NCI-H187 treated with DMSO at 0.1 percent for 48 hours (cell line): ENCODE data around the gene MCF2L.

Source experiments
- DNase-seq: peaks from one replicate; lab custom pipeline; 2025; lab: John Stamatoyannopoulos, UW

Gene MCF2L

DNA sequence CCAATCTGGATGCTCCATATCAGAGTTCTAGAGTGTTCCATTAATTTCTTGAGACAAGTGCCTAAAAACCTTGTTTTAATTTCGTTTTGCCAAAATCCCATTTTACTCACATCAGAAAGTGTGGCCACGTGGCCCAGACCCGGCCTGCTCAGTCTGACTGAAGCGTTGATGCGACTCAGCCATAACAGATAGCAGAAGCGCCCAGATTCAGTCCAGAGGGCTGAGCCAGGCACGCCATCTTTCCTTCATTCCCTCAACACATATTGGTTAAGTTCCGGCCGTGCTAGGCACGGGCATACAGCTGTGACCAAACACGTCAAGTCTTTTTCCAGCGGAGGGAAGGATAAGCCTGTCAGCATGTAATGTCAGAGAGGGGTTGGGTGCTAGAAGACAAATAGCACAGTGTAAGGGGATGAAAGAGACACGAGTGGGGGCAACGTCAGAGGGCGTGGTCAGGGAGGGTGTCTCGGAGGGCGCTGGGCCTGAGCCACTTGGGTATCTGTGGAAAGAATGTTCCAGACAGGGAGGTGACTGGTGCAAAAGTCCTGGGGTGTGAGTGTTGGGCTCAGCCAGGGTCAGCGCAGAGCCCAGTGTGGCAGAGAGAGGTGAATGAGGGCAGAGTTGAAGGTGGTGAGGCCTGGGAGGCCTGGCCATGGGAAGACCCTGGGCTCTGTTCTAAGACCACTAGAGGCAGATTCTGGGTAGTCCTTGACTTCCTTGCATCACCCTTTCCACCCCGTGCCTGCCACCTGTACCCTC lies 156.7 kb downstream of the MCF2L start:
- DNase-seq = no peak

DNA sequence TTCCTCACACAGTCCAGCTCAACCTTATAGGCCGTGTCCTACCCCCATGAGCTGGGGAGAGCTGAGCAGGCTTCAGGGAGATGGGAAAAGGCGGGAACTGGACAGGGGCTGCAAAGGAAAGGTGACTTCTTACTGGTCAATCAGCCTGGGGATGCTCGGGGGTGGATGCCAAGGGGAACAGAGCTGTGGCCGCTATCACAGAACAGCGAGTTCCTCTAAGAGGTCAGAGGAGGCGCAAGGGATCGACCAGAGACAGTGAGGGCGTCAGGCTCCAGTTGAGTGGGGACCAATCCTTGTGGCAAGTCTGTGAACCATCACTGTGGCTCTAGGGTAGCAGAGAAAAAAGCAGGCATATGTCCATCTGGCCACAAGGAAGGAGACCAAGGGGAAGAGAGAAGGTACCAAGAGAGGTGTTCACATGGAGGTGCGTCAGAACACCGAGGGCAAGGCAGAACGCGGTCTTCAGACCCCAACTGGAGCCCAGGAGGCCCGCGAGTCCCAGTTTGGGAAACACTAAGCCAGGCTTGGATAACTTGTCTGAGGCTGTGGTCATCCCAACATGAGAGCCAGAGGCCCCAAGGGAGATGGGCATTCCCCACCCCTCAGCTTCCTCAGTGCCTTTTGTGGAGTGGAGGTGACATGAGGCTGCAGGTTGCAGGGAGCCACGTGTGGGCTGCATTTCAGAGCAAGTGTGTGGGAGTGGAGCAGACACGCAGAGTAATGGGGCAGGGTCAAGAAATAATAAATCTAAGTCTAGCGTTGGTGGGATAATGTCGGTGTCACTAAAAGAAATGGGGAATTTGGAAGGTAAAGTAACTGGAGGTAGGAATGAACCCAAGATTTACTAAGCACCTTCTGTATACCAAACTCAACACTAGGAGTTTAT lies 157.5 kb downstream of the MCF2L start:
- no peak for DNase-seq

DNA sequence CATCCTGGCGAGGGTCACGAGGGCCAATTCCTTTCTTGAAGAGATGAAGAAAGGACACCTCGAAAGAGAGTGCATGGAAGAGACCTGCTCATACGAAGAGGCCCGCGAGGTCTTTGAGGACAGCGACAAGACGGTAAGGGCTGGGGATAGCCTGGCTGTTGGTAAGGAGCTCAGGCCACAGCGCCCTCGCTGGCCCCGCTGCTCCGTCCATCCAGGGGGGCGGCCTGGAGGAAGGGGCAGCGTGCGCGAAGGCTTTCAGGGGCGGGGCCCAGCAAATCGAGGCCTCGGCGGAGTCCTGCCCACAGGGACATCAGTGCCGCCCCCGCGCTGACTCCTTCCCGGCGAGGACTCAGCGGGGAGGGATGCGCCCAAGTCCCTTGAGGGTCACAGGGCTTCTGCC lies 160.5 kb downstream of the MCF2L start:
- DNase-seq = no peak

DNA sequence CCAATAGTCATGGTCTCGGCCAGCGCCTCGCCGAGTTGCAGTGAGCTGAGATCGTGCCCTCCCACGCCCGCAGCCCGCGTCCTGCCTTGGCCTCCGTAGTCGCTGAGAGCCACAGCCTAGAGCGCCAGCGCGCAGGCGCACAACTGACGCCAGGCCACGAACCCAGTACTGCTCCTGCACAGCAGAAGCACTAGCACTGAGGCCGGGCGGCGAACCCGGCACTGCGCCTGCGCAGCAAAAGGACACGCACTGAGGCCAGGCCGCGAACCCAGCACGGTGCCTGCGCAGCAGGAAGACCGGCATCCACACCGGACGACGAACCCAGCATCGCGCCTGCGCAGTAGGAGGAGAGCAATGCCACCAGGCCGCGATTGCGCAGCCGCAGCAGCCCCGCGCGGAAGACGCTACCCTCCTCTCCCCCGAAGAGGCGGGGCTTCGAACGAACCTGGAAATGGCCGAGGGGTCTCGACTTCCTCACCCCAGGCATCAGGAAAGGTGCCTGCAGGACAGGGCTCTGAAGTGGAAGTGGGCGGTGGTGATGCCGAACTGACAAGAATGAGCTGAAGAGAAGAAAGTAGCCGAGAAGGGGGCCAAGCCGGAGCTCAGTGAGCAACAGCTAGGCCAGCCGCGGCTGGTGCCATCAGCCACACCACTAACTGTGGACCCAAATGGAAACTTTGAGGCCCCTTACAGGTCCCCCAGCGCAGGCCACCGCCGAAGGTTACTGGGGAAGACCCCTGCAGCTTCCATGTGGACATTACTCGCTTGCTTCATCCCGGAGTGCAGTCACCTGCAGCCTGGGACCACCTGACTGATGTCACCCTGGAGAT lies 161.1 kb downstream of the MCF2L start:
- no peak for DNase-seq

DNA sequence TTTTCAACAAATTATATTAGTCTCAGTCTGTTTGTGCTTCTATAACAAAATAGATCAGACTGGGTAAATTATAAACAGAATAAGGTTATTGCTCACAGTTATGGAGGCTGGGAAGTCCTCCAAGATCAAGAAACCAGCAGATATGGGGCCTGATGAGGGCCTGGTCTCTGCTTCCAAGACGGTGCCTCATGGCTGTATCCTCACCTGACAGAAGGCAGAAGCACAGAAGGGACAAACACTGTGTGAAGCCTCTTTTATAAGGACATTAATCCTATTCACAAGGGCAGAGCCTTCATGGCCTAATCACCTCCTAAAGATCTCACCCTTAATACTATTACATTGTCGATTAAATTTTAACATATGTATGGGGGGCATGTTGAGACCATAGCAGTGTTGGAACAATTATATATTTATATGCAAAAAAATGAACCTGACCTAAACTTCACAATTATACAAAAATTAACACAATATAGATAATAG lies 166.3 kb downstream of the MCF2L start:
- DNase-seq = no peak

DNA sequence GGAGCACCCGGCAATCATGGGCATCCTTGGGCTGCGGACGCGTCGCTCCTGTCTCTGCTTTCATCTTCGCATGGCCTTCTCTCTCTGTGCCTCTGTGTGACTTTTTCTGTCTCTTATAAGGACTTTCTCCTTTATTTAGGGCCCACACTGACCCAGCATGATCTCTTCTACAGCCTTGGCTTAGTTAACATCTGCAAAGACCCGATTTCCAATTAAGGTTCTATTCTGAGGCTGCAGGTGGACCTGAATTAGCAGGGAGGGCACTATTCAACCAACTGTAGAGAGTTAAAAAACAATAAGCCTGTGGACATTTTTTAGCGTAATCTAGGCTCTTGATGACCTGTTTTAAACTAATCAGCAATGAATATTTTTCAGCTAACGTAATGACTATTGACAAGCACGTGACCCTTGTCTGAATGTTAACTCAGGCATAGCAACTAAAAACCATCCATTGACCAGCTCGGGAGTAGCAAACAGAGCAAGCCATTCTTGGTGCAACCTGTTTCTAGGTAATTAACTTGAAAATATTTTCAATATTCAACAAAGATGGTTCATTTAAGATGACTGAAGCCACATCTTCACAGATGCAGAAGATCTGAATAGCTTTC lies 168.8 kb downstream of the MCF2L start:
- DNase-seq = no peak

DNA sequence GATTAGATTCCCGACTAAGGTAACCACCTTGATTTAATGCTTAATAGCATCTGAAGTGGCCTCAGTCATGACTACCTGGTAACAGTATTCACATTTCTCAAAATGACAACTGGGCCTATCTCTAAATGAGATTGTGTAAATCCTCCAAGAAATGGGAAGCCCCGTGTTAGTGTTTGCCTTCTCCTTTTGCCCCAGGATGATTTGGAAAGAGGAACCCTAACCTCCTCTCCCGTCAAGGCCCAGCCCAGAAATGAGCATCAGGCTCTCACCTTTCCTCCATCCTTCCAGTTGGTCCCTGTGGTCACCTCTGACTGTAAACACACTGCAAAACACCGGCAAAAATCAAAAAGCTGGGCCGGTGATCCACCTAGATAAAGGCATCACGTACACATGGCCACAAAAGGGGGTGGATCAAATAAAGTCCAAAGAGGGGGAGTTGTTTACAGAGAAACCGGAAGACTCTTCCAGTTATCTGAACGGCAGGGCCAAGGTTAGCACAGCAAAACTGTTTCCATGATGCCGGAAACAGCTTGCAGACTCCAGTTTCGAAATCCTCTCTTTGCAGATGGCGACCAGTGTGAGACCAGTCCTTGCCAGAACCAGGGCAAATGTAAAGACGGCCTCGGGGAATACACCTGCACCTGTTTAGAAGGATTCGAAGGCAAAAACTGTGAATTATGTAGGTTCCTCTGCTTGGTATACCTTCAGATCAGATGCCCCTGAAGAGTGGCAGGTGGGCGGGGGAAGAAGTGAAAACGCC lies 170.0 kb downstream of the MCF2L start:
- DNase-seq = no peak

DNA sequence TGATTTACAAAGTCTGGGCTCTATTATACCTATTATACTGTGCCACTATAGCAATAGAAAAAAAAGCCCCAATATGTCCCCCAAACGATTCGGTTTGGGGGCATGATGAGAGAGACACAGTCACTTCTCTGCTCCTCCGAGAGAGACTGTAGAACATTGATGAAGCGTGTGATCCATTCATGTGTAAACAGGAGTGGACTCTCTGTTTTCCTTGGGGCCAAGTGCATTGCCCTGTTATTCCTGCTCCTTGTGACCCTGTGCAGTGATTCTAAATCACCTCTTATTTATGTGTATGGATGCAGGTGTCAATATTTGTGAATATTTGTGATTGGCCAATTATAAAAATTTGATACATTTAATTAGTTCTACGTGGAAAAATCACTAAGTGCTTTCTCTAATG lies 170.6 kb downstream of the MCF2L start:
- DNase-seq = no peak

DNA sequence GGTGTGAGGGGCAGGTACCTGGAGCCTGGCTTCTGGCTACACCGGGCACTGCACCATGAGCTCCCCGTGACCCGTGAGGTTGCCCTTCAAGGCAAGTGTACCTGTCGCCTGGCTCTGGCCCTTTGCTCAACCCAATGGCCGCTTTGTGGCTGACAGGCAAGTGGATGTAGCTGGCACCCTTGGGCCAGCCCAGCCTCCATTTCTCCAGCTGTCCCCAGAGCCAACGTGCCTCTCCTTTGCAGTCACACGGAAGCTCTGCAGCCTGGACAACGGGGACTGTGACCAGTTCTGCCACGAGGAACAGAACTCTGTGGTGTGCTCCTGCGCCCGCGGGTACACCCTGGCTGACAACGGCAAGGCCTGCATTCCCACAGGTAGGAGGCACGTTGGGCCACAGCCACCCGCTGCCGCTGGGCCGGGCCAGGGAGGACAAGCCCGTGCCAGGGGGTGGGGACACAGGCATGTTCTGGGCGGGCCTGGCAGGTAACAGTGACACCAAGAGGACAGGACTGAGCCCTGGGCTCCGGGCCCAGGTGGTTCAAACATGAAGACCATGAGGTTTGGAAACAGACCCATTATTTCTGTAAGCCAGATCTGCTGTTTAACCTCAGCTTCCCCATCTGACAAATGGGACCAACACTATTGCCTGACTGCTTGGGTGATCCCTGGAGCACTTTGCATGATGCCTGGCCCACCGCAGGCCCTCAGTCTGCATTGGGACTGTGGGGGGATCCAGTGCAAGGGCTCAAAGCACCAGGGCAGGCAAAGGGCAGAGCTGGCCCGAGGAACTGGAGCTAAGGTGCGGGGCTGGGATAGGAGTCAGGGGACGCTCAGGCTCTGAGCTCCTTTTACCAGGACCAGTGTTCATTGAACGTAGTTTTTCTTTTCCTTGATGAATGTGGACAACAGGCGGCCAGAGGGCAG lies 171.9 kb downstream of the MCF2L start:
- no peak for DNase-seq

DNA sequence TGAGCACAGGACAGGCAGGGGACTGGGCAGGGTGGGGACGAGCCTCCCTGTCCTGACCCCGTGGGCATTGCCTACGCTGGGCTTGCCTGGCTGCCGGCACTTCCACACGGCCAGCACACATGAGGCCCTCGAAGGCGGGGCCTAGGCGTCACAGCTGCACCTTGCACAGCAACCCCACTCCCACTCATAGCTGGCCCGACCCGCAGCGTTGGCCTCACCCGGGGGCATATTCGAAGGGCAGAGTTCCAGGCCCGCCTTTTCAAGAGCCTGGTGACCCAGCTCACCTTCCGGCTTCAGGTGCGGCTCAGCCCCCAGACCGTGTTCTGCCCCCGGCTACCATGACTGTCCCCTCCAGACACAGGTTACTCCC lies 172.6 kb downstream of the MCF2L start:
- no peak for DNase-seq

DNA sequence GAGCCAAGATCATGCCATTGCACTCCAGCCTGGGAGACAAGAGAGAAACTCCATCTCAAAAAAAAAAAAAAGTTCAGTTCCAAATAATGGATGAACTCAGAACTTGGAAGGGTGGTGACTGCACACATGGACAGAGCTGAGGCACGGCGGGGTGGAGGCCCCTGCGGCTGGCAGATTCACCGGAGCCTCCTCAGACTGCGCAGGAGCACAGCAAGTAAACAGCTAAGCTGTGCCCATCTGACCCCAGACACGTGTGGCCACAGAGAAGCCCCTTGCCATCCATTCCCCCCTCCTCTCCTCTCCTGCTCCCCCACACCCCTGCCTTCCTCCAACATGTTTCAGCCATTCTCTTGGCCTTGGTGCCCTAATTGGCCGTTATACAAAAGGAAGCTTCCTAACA lies 173.9 kb downstream of the MCF2L start:
- DNase-seq = no peak

DNA sequence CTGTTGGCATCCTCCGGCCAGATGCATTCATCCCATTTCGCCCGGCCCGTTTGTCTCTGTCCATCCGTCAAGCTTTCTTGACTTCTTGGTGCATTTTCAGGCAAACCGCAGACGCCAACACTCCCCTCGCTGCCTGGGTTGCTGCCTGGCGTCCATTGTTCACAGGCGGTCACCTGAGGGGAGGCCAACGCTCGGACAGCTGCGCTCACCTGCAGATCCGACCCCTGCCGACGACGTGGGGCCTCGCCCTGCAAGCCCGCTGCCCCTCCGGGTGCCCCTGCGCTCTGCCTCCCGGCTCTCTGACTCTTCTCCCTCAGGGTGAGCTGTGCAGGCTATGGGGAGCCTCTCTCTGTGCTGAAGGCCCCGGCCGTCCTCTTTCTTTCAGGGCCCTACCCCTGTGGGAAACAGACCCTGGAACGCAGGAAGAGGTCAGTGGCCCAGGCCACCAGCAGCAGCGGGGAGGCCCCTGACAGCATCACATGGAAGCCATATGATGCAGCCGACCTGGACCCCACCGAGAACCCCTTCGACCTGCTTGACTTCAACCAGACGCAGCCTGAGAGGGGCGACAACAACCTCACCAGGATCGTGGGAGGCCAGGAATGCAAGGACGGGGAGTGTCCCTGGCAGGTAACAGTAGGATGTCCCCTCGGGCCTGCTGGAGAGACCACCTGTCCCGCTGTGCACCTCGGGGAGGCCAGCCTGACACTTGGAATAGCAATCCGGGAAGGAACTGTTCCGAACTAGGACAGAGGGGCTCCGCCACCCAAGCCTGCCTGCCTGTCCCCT lies 174.6 kb downstream of the MCF2L start:
- no peak for DNase-seq

DNA sequence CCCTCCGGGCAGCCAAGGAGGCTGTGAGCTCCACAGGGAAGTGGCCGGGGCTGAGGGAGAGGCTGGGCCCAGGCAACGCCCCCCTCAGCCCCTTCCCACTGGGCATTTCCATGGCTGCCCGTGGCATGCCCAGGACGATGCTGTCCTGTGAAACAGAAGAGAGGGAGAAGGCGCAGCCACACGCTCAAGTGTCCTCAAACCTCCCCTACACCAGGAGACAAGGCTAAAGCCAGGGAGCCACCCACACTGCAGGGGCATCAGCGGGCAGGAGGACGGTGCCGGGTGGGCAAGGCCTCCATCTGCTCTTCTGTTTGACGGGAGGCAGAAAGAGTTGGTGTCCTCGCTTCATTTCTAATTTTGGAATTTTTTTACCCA lies 175.2 kb downstream of the MCF2L start:
- DNase-seq = no peak

DNA sequence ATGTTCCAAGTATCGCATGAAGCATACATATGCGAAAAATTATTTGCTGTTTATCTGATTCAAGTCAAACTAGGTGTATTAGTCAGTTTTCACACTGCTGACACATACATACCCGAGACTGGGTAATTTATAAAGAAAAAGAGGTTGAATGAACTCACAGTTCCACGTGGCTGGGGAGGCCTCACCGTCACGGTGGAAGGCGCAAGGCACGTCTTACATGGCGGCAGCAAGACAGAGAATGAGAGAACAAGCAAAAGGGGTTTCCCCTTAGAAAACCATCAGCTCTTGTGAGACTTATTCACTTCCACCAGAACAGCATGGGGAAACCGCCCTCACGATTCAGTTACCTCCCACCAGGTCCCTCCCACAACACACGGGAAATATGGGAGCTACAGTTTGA lies 176.5 kb downstream of the MCF2L start:
- DNase-seq = no peak

DNA sequence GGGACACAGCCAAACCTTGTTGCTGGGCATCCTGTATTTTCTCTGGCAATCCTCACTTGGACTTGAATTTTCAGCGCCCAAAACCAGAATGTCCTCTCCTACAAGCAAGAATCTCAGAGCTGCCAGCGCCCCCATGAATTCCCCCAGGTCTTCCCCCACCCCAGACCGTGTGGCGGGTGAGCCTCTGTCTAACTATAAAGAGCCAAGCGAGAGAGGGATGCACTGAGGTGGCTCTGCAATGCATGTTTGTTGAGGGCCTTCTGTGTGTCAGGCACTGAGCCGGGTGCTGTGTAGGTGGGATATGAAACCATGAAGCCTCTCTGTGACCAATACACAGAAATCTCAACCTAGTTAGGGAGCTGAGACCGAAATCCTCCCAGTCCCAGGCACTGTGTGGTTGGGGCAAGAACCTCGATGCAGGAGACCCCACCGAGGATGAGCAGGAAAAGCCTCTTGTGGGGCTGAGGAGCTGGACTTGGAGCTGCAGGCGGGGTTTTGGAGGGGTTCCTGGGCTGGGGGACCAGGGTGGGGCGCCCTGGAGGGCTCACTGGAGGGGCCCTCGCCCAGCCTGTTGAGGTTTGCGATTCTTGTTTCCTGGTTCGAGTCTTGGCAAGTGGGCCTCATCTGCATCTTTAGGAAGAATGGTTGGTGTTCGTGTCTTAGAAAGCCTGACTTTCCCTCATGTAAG lies 177.0 kb downstream of the MCF2L start:
- no peak for DNase-seq

DNA sequence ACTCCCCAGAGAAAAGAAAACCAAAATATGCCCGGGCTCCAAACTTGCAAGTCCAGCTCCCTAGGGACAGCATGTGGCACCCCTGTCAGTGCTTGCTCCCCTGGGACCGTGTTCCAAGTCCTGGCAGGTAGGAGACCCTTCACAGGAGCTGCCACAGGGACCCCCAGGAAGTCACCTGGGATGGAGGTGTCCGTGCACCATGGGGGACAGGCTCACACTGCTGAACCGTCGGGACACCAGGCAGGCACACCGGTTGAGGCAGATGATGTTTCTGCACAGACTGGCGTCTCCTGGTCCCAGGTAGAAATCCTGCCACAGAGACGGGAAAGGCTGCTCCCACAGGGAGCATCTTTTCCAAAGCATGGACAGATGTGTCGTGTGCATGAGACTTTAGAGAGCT lies 177.7 kb downstream of the MCF2L start:
- DNase-seq = no peak

DNA sequence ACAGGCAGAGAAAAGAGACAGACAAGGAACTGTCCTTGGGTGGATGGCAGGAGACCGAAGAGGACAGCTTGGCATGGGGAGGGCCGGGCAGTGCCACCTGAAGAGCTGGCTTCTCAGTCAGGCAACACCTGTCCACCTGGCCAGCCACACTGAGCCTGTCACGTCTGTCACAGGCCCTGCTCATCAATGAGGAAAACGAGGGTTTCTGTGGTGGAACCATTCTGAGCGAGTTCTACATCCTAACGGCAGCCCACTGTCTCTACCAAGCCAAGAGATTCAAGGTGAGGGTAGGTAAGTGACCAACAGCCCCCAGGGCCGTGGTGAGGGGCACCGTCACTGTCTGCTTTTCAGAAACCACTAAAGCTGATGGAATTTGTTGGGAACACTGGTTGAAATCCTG lies 178.2 kb downstream of the MCF2L start:
- no peak for DNase-seq

DNA sequence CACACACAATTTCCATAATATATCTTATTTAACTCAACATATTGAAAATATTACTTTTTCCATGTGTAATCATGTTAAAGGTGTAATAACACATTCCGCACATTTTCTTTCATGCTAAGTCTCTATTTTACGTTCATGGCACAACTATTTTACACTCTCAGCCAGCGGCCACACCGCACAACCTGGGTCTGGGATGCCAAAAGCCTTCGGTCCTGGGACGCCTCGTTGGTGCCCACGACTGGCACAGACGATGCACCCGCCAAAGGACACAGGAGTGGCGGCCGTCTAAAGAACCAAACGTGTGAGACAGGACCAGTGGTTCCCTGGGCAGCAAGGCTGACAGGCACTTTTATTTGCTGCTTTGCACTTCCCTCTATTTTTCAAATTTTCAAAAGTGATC lies 179.4 kb downstream of the MCF2L start:
- DNase-seq = no peak
